NB4 (cell line): ENCODE measurements around the gene MARS1.

Experiments used
- DNase-seq: peaks from one replicate; pipeline ENCODE4 v3.0.0; 2010; ENCODE audit warnings: low read depth
- H3K4me3 ChIP-seq: one replicate; pipeline ENCODE4 v1.5.1; 2011; ENCODE audit warnings: mild to moderate bottlenecking, low read depth, low read length, moderate library complexity
- MYC ChIP-seq: IDR thresholded peaks from 2 replicates; pipeline ENCODE4 v1.6.1; 2011; ENCODE audit warnings: low read depth, low read length
- POLR2A ChIP-seq: IDR thresholded peaks from 2 replicates; pipeline ENCODE4 v1.6.1; 2011; ENCODE audit warnings: mild to moderate bottlenecking; ENCODE audit not compliant: insufficient read length; ENCODE audit errors: extremely low read depth
- TF ChIP-seq, protein P1 (sequence below): IDR thresholded peaks from one replicate; pipeline ENCODE4 v1.5.1; 2012; ENCODE audit warnings: low read depth, low read length
- TF ChIP-seq, protein P2 (sequence below): IDR thresholded peaks from 2 replicates; pipeline ENCODE4 v1.6.1; 2011; ENCODE audit warnings: low read depth, low read length

The MARS1 gene

DNA sequence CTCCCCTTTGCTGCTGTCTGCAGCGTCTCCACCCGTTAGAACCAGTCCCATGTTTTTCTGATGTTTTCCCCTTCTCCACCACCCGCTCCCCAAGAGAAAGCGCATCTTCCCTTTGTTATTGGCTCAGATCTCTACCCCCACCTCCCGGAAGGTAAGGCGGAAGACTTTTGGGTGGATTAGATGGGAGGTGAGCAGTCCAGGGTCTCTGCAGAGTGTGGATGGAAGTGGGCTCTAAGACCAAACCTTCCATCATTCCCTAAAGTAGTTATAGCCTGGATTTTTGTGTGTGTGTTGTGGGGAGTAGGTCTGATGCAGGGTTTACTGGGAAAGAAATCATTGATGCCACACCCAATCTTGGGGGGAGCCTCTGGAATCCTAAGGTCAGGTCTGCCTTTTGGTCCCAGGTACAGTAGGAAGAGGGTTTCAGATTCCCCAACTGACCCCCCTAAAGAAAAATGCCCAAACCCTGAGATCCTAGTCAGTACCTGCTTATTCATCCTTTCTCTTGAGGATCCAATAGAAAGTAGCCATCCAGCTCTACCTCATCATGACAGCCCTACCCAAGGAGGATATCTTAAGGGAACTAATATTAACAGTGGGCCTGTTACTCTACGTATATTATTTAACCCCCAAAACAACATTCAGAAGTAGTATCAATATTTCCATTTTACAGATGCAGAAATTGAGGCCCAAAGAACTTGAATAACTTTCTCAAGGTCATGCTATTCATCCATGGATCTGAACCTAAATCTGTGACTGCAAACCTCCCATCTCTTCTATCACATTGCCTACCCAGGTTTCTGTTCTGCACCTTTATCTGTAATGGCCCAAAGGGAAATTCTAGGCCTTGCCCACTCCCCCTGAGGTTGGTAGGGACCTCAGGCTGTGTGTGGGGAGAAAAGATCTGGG is 63.0 kb downstream of the MARS1 start:
- H3K4me3 ChIP-seq: no peak overlapping the region
- no peak for DNase-seq
- TF ChIP-seq, protein P1, sequence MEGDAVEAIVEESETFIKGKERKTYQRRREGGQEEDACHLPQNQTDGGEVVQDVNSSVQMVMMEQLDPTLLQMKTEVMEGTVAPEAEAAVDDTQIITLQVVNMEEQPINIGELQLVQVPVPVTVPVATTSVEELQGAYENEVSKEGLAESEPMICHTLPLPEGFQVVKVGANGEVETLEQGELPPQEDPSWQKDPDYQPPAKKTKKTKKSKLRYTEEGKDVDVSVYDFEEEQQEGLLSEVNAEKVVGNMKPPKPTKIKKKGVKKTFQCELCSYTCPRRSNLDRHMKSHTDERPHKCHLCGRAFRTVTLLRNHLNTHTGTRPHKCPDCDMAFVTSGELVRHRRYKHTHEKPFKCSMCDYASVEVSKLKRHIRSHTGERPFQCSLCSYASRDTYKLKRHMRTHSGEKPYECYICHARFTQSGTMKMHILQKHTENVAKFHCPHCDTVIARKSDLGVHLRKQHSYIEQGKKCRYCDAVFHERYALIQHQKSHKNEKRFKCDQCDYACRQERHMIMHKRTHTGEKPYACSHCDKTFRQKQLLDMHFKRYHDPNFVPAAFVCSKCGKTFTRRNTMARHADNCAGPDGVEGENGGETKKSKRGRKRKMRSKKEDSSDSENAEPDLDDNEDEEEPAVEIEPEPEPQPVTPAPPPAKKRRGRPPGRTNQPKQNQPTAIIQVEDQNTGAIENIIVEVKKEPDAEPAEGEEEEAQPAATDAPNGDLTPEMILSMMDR: no peak
- no peak for TF ChIP-seq POLR2A
- TF ChIP-seq, protein P2, sequence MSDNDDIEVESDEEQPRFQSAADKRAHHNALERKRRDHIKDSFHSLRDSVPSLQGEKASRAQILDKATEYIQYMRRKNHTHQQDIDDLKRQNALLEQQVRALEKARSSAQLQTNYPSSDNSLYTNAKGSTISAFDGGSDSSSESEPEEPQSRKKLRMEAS: no peak
- TF ChIP-seq MYC: no peak

DNA sequence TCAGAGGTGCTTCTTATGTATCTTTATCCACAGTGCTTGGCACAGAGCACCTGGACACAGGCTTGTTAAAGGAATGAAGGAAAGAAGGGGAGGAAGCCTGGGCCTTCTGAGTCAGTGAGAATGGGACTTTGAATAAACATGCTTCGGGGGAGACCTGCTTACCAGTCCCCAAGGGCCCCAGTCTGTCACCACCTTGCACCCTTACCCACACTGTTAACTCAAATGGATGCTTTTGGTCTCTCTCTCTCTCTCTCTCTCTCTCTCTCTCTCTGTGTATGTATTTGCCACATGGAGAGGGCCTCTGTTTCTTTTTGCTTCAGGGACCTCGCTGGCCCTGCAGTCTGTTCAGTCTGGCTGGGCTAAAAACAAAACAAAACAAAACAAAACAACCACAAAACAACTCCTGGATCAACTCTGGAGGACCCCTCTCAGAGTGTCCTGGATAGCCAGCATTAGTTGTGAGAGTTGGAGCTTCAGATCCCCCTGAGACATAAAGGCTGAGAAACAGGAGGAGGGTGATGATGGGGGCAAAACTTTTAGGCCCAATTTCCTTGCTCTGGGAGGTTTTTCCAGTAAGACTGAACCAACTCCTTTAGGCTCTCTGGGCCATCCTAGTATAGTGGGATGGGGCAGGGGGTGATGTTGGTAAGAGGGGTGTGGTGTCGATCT is 63.9 kb downstream of the MARS1 start:
- TF ChIP-seq, protein P2: no peak
- no peak for TF ChIP-seq MYC
- TF ChIP-seq POLR2A: no peak
- TF ChIP-seq, protein P1: no peak
- no peak for DNase-seq
- no peak overlapping the region for H3K4me3 ChIP-seq

DNA sequence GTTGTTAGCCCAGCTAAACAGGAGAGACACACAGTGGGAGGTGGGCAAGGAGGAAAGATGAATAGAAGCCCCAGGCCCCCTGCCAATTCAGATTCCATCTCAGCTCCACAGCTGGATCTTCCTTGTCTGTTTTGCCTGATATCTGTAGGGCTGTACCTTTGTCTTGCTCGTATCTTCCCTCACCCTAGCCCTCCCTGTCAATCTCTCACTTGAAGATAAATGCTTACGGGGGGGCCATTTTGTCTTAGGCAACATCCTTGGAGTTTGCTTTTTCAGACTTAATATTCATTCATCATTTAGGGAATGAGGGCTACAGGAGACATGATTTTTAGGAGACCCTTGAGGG is 64.4 kb downstream of the MARS1 start:
- DNase-seq: no peak
- TF ChIP-seq, protein P2: no peak
- TF ChIP-seq POLR2A (no peak), MYC (no peak)
- TF ChIP-seq, protein P1: no peak
- no peak overlapping the region for H3K4me3 ChIP-seq

DNA sequence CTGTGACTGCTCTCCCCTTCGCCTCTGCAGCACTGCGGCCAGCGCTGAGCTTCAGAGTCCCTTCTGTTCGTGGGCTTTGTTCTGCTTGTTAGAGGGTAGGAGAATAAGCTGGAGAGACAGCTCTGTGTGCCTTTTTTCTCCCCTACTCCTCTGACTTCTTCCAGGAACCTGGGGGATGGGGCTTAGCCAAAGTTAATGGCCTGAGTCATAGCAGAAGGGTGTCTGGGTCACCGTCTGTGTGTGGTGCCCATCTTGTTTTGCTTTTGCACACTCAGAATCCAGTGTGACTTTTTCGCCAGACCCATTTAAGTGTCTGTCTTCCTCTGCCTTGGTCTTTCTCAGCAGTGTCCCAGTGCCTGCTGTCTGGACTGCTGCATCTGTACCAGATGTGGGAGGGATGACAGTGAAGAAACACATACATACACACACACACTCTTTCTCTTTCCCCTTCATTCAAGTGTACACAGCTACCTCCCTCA is 65.0 kb downstream of the MARS1 start:
- H3K4me3 ChIP-seq: no peak overlapping the region
- DNase-seq: no peak
- TF ChIP-seq MYC (no peak), POLR2A (no peak)
- TF ChIP-seq, protein P1: no peak
- TF ChIP-seq, protein P2: no peak

DNA sequence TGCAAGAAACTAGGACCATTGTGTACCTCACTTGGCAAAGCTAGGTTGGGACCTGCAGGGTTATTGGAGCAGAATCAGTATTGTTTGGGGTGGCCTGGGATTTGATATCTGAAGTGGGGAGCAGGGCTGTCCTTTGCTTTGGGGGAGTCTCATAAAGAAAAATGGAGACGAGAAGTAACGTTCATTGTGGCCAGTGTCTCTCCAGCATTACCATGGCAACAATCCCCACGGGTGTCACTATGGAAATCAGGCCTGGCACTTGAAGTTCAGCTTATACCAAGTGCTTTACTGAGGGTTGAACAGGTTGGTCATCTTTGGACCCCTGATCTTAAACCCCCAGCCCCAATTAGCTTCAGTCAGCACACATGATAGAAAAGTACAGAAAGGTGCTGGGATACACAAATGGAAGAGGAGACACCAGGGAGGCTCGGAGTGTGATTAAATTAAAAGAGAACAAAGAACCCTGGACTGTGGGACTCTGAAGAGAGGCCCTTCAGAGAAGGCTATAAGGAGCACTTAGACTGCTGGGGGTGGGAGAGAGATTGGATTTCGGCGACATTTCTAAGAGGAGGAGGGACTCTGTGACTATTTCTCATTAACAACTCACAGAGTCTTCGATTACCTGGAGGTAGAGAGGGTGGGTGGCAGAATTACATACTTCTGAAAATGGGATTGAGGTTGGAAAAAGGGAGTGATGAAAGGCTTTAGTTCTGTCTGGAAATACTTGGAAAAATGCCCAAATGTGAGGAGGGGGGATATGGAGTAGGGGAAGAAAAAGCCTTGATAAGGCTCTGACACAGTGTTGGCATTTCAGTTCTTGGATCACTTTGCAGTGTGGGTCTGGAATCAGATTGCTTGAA is 65.7 kb downstream of the MARS1 start:
- H3K4me3 ChIP-seq: no peak overlapping the region
- TF ChIP-seq, protein P1: no peak
- TF ChIP-seq, protein P2: no peak
- TF ChIP-seq POLR2A (no peak), MYC (no peak)
- no peak for DNase-seq
